ENCODE data around the gene IKZF1. TPM values are rescaled to one million over a fixed set of nuclear protein-coding genes. Genes with fewer than 3 reads are reported as not detected.

IKZF1 gene
- total and polyA plus RNA-seq, 2 of the 13 experiments (the other 11 are each of a cell fraction or from before 2014, with no cell fraction given): not detected

DNA sequence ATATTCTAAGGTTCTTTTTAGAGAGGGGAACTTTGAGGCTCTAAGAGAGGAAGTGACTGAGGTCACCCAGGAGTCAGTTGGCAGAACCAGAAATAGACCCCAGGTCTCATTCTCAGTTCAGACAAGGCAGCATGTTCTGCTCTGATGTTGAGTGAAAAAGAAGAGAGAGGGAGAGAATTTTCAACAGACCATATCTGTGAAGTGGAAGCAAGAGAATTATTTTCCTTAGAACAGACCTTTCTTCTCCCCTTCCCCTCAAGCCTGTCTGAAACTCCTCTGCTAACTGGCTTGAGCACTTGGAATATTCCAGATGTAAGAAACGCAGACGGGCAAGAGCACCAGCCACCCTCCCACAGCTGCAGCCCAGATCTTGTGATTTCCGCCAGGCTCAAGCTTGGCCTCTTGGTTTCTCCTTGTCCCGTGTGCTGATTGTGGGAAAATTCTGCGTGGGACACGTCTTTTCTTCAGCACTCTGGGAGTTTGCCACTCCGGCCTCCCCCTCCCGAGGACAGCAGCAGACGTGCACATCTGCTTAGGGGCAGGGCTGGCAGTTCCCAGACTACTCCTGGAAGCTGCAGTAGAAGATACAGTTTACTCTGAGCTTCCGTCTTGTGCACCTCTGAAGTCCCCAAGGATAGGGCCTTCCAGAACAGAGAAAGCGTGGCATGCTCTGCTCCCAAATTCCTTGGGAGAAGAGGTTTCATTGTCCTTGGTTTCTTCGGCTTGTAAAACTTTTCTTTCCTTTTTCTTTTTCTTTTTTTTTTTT lies 22.7 kb upstream of the IKZF1 start:
- H3K36me3 ChIP-seq (replicated peaks in 1 of 2; ENCODE audit: control insufficient read depth in 1 of 2, insufficient read depth in 2 of 2, low read length in 2 of 2): no peaks in the 10 kb centered on the region
- TF ChIP-seq SNRNP70 (IDR thresholded peaks at IDR 0.05; ENCODE audit: low read depth, low read length) (no peak), SKI (IDR thresholded peaks at IDR 0.05; ENCODE audit: partially characterized antibody) (no peak), CBX2 (IDR thresholded peaks at IDR 0.05; ENCODE audit: low read depth, low read length) (no peak), CBX2 (CRISPR knock-in tag; IDR thresholded peaks at IDR 0.05; ENCODE audit: low read depth) (no peak), PLRG1 (conservative IDR thresholded peaks at IDR 0.05) (no peak), ZSCAN31 (CRISPR knock-in tag; IDR thresholded peaks at IDR 0.05; ENCODE audit: low read depth) (no peak), REL (CRISPR knock-in tag; conservative IDR thresholded peaks at IDR 0.05) (no peak), ZNF772 (CRISPR knock-in tag; IDR thresholded peaks at IDR 0.05) (no peak), ZNF709 (CRISPR knock-in tag; IDR thresholded peaks at IDR 0.05) (no peak)
- TF ChIP-seq, protein P1, sequence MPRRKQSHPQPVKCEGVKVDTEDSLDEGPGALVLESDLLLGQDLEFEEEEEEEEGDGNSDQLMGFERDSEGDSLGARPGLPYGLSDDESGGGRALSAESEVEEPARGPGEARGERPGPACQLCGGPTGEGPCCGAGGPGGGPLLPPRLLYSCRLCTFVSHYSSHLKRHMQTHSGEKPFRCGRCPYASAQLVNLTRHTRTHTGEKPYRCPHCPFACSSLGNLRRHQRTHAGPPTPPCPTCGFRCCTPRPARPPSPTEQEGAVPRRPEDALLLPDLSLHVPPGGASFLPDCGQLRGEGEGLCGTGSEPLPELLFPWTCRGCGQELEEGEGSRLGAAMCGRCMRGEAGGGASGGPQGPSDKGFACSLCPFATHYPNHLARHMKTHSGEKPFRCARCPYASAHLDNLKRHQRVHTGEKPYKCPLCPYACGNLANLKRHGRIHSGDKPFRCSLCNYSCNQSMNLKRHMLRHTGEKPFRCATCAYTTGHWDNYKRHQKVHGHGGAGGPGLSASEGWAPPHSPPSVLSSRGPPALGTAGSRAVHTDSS (CRISPR knock-in tag; conservative IDR thresholded peaks at IDR 0.05): no peak
- TF ChIP-seq, protein P2, sequence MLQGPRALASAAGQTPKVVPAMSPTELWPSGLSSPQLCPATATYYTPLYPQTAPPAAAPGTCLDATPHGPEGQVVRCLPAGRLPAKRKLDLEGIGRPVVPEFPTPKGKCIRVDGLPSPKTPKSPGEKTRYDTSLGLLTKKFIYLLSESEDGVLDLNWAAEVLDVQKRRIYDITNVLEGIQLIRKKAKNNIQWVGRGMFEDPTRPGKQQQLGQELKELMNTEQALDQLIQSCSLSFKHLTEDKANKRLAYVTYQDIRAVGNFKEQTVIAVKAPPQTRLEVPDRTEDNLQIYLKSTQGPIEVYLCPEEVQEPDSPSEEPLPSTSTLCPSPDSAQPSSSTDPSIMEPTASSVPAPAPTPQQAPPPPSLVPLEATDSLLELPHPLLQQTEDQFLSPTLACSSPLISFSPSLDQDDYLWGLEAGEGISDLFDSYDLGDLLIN (CRISPR knock-in tag; IDR thresholded peaks at IDR 0.05; ENCODE audit: borderline replicate concordance): no peak
- TF ChIP-seq, protein P3, sequence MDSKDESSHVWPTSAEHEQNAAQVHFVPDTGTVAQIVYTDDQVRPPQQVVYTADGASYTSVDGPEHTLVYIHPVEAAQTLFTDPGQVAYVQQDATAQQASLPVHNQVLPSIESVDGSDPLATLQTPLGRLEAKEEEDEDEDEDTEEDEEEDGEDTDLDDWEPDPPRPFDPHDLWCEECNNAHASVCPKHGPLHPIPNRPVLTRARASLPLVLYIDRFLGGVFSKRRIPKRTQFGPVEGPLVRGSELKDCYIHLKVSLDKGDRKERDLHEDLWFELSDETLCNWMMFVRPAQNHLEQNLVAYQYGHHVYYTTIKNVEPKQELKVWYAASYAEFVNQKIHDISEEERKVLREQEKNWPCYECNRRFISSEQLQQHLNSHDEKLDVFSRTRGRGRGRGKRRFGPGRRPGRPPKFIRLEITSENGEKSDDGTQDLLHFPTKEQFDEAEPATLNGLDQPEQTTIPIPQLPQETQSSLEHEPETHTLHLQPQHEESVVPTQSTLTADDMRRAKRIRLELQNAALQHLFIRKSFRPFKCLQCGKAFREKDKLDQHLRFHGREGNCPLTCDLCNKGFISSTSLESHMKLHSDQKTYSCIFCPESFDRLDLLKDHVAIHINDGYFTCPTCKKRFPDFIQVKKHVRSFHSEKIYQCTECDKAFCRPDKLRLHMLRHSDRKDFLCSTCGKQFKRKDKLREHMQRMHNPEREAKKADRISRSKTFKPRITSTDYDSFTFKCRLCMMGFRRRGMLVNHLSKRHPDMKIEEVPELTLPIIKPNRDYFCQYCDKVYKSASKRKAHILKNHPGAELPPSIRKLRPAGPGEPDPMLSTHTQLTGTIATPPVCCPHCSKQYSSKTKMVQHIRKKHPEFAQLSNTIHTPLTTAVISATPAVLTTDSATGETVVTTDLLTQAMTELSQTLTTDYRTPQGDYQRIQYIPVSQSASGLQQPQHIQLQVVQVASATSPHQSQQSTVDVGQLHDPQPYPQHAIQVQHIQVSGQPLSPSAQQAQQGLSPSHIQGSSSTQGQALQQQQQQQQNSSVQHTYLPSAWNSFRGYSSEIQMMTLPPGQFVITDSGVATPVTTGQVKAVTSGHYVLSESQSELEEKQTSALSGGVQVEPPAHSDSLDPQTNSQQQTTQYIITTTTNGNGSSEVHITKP (CRISPR knock-in tag; IDR thresholded peaks at IDR 0.05; ENCODE audit: low read depth): no peak
- TF ChIP-seq, protein P4, sequence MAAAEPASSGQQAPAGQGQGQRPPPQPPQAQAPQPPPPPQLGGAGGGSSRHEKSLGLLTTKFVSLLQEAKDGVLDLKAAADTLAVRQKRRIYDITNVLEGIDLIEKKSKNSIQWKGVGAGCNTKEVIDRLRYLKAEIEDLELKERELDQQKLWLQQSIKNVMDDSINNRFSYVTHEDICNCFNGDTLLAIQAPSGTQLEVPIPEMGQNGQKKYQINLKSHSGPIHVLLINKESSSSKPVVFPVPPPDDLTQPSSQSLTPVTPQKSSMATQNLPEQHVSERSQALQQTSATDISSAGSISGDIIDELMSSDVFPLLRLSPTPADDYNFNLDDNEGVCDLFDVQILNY (CRISPR knock-in tag; conservative IDR thresholded peaks at IDR 0.05): no peak
- TF ChIP-seq, protein P5, sequence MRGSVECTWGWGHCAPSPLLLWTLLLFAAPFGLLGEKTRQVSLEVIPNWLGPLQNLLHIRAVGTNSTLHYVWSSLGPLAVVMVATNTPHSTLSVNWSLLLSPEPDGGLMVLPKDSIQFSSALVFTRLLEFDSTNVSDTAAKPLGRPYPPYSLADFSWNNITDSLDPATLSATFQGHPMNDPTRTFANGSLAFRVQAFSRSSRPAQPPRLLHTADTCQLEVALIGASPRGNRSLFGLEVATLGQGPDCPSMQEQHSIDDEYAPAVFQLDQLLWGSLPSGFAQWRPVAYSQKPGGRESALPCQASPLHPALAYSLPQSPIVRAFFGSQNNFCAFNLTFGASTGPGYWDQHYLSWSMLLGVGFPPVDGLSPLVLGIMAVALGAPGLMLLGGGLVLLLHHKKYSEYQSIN (CRISPR knock-in tag; IDR thresholded peaks at IDR 0.05; ENCODE audit: borderline replicate concordance): no peak
- ChIA-PET CTCF (ENCODE audit: low intra/inter-chr PET ratio, low total read pairs) (no interaction called here), POLR2A (no interaction called here)
- H3K79me2 ChIP-seq (ENCODE audit: insufficient read depth, low read length): no peaks in the 10 kb centered on the region
- no peak for ATAC-seq
- H3K4me2 ChIP-seq (ENCODE audit: low read depth, low read length): no peak overlapping the region
- H3K9me3 ChIP-seq (ENCODE audit: low read length): no peaks in the 10 kb centered on the region
- H3K27ac ChIP-seq (ENCODE audit: extremely low read length, insufficient read depth, low read length): no peak overlapping the region
- in situ Hi-C loops (cut with HindIII; ENCODE audit: extremely low pct_ligation_motif_present, low pct_unique_long_range_greater_than_20kb): no loop called here
- no peak for FAIRE-seq
- intact Hi-C loops (cut with micrococcal nuclease; ENCODE audit: unreplicated experiment): no loop called here
- H3K4me1 ChIP-seq (ENCODE audit: insufficient read depth, low read length): no peaks in the 10 kb centered on the region
- no peaks in the 10 kb centered on the region for H4K20me1 ChIP-seq (ENCODE audit: insufficient read depth, low read length)
- no peak overlapping the region for H3K4me3 ChIP-seq (replicated peaks in 1 of 3; ENCODE audit: insufficient read depth in 1 of 3, low read depth in 2 of 3, low read length in 3 of 3)
- H2AFZ ChIP-seq (ENCODE audit: low read length): no peak overlapping the region
- no peak overlapping the region for H3K9ac ChIP-seq (ENCODE audit: insufficient read depth, low read depth, low read length)
- H3K27me3 ChIP-seq (ENCODE audit: control insufficient read depth in 1 of 2, insufficient read depth in 2 of 2, low read length in 2 of 2): 0 out of 5 replicates have a peak, but pooled peaks cover 0 to 2% of the 10 kb centered on the region in 2 experiments
- no peak for DNase-seq (ENCODE audit: low spot score)
- 19% methylated on average over 10 of the region's 12 CpGs for WGBS (ENCODE audit: low lambda C conversion rate)
- BruUV-seq (replicated peaks): no TSS peak
